GM23248 (cell line): Measurements from ENCODE around the gene QSOX2.

ENCODE experiments used
- EZH2 ChIP-seq: fragments of 200-600 bp; sonication (generic); IDR thresholded peaks from 2 replicates; pipeline ENCODE4 v1.6.1; 2018; ENCODE audit warnings: antibody characterized with exemption, mild to moderate bottlenecking; ENCODE audit not compliant: insufficient read depth, poor library complexity, severe bottlenecking
- EZH2phosphoT487 ChIP-seq: fragments of 200-600 bp; sonication (generic); IDR thresholded peaks from 2 replicates; pipeline ENCODE4 v1.6.1; 2018; ENCODE audit warnings: antibody characterized with exemption, moderate library complexity, mild to moderate bottlenecking, low read depth; ENCODE audit not compliant: insufficient read depth

DNA sequence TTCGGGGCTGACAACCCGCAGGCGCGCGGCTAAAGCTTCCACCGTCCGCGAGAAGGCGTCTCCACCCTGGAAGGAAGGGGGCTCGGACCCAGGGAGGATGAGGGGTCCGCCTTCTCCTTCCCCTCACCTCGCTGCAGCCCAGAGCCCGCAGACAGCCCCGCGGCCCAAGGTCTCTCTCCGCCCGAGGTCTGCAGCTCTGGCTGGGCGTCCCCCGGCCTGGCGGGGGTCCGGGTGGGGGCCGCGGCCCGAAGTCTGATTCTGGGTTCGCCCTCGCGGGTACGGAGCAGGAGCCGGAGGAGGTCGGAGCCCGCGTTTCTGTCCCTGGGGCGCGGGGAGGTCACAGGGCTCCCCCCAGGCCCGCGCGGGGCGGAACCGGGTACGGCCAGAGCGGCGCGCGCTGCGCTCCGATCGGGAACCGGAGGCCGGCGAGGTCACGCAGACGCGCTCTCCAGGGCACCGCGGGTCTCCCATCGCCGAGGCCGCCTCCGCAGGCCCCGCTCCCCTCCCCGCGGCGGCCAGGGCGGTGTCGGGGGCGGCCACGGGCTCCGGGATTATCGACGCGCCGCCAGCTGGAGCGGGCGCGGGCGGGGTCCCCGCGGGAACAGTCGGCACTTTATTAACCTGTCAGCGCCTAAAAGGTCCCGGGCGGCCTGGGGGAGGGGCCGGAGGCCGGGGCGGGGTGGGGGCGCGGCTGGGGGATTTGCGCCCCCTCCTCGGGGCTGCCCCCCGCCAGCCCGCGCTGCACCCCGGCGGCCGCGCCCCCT is 52.3 kb downstream of the QSOX2 start:
- TF ChIP-seq EZH2 = no peak
- no peak for TF ChIP-seq EZH2phosphoT487
